ENCODE measurements around the gene MYB.

MYB gene

DNA sequence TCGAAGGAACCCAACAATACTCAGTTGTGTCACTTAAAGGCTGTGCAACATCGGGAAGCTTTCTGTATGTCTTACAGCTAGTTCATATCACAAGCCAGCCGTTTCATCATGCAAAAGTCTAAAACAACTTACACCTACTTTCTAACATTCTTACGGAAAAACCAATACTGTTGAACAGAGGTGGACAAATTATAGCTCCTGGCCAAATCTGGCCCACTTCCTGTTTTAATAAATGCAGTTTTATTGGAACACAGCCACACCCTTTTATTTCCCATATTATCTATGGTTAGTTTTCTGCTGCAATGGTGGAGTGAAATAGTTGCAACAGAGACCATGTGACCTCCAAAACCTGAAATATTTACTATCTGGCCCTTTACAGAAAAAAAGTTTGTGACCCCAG lies 46.6 kb downstream of the MYB start:
- no peak for DNase-seq (ENCODE audit: low read depth)
- no peak overlapping the region for H3K4me3 ChIP-seq (ENCODE audit: low read depth, low read length)
- TF ChIP-seq, protein P1, sequence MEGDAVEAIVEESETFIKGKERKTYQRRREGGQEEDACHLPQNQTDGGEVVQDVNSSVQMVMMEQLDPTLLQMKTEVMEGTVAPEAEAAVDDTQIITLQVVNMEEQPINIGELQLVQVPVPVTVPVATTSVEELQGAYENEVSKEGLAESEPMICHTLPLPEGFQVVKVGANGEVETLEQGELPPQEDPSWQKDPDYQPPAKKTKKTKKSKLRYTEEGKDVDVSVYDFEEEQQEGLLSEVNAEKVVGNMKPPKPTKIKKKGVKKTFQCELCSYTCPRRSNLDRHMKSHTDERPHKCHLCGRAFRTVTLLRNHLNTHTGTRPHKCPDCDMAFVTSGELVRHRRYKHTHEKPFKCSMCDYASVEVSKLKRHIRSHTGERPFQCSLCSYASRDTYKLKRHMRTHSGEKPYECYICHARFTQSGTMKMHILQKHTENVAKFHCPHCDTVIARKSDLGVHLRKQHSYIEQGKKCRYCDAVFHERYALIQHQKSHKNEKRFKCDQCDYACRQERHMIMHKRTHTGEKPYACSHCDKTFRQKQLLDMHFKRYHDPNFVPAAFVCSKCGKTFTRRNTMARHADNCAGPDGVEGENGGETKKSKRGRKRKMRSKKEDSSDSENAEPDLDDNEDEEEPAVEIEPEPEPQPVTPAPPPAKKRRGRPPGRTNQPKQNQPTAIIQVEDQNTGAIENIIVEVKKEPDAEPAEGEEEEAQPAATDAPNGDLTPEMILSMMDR (IDR thresholded peaks at IDR 0.05; ENCODE audit: insufficient read depth, low read depth, low read length, missing control alignments) = no peak

DNA sequence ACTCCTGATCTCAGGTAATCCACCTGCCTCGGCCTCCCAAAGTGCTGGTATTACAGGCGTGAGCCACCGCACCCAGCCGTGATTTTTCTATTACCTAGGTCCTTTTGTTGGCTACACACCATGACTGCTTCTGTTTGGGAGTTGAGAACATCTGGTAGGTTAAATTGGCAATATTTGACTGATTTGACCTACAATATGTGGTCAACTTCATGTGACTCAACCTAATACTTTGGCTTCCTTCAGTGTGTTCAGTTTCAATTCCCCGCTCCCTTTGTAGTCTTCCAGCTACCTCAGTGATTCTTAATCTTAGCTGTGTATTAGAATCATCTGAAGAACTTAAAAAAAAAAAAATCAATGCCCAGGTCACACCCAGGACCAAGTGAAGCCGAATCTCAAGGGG lies 47.4 kb downstream of the MYB start:
- no peak overlapping the region for H3K4me3 ChIP-seq (ENCODE audit: low read depth, low read length)
- TF ChIP-seq, protein P1 (IDR thresholded peaks at IDR 0.05; ENCODE audit: insufficient read depth, low read depth, low read length, missing control alignments) = no peak
- DNase-seq (ENCODE audit: low read depth) = peak; percentile 71

DNA sequence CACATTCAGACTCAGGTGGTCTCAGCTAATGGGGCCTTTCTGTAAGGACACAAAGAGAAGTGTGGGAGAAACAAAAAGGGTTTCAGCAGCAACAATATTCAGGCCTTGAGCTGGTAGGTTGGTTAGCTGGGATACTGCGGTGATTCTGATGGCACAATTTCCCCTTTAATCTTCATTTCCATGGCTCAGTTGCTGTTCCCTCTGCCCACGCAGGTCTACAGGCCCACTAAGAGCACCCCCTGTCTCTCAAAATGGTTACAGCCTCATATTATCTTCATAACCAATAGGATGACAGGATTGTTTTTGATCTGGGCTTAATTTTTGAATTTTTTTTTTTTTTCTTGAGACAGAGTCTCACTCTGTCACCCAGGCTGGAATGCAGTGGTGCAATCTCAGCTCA lies 48.9 kb downstream of the MYB start:
- no peak for DNase-seq (ENCODE audit: low read depth)
- H3K4me3 ChIP-seq (ENCODE audit: low read depth, low read length) = no peak overlapping the region
- TF ChIP-seq, protein P1 (IDR thresholded peaks at IDR 0.05; ENCODE audit: insufficient read depth, low read depth, low read length, missing control alignments) = no peak

DNA sequence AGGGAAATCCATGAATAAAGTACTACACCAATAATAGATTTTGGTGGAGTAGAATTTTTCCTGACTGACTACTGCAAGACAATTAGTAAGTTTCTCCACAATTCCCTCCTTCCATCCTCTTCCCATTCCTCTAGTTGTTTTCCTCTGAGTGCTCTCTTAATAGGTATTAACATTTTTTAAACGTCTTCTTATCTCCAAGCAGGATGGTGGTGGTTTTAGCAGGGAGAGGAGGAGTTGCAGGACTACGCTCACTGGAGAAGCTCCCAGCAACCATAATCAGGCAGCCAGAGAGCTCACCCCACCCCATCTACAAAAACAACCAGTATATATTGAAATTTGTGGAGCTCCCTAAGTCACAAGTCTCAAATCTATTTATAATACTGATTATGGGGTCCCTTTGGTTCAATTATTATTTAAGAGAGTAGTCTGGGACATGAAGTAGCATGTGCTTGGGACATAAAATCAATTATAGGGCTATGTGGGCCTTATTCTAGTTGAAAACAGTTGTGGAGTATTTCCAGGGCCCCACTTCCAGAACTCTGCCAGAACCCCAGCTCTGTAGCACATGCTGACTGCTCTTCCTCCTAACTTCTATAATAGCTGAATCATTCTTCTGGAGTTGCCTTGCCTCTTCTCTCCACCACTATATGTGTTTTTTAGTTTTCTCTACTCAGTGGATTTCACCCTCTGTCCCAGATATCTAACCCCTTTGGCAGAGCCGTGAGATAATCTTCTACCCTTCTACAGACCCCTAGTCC lies 49.8 kb downstream of the MYB start:
- H3K4me3 ChIP-seq (ENCODE audit: low read depth, low read length) = no peak overlapping the region
- TF ChIP-seq, protein P1 (IDR thresholded peaks at IDR 0.05; ENCODE audit: insufficient read depth, low read depth, low read length, missing control alignments) = no peak
- DNase-seq (ENCODE audit: low read depth) = no peak

DNA sequence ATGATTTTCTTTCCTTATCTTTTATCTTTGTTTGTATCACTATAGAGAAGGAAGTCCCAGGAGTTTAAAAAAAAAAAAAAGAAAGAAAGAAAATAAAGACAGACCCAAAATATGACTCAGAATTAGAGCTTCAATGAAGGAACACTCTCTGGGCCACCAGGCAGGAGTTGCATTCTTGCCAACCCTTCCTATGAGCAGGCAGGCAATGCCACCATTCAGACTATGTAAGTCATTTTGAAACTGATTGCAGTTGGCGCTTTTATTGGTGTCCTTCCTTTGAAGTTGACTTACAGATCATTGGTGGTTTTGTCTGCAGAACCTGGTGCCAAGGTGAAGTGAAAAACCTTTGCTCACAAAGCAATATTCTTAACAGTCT lies 50.3 kb downstream of the MYB start:
- peak; percentile 72 for DNase-seq (ENCODE audit: low read depth)
- no peak overlapping the region for H3K4me3 ChIP-seq (ENCODE audit: low read depth, low read length)
- TF ChIP-seq, protein P1 (IDR thresholded peaks at IDR 0.05; ENCODE audit: insufficient read depth, low read depth, low read length, missing control alignments) = no peak

DNA sequence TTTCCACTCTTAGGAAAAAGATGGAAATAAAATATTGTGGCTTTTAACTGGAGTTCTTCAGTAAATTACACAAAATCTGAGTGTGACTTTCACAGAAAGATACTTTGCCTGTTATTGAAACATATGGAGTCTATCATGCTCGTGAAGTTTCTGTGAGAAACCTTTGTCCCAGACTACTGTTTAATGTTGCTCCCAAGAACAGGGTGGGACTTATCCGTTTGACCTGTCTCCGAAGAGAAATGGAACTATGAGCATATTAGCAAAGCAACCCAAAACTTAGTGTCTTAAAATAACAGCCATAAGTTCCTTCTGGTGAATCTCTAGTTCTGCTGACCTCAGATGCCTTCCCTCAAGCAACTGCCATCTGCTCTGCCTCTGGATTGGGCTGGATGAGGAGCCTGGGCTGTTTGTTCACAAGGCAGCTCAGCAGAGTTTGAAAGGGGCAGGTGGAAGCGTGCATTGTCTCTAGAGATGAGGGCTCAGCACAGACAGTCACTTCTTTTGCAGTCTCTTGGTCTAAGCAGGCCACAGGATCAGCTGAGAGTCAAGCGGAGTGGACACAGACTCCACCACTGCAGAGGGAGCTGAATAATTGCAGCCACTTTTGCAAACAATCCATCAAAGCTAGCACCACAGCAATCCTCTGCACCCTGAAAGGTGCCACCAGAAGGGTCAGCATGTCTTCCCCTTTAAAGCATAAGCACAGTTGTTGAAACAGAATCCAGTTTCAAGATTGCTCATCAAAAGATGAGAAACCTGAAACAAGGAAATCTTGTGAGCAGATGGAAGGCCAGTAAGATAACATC lies 52.8 kb downstream of the MYB start:
- TF ChIP-seq, protein P1 (IDR thresholded peaks at IDR 0.05; ENCODE audit: insufficient read depth, low read depth, low read length, missing control alignments) = no peak
- H3K4me3 ChIP-seq (ENCODE audit: low read depth, low read length) = no peak overlapping the region
- DNase-seq (ENCODE audit: low read depth) = peak; percentile 49
